Upper lobe of right lung (tissue), 1 donor: Measurements from ENCODE around the gene UGT1A9. TPM values are rescaled to one million over a fixed set of nuclear protein-coding genes. Genes with fewer than 3 reads are reported as not detected.

Experiments
- ATAC-seq: fragments of 200-7000 bp; cut with Tn5 transposase; one replicate; pipeline ENCODE4 v1.9.1; 2020; ENCODE audit warnings: mild to moderate bottlenecking, moderate library complexity
- DNase-seq: peaks from one replicate; pipeline ENCODE4 v3.0.0-alpha.2; 2020
- H3K27ac ChIP-seq: fragments of 200-600 bp; one replicate; pipeline ENCODE4 v1.8.0; 2022
- H3K27me3 ChIP-seq: fragments of 200-600 bp; one replicate; pipeline ENCODE4 v1.8.0; 2022; ENCODE audit warnings: mild to moderate bottlenecking
- H3K36me3 ChIP-seq: fragments of 200-600 bp; one replicate; pipeline ENCODE4 v1.8.0; 2022
- H3K4me1 ChIP-seq: fragments of 200-600 bp; one replicate; pipeline ENCODE4 v1.8.0; 2022
- H3K4me3 ChIP-seq: fragments of 200-600 bp; one replicate; pipeline ENCODE4 v1.8.0; 2022; ENCODE audit warnings: mild to moderate bottlenecking
- H3K9me3 ChIP-seq: fragments of 200-600 bp; one replicate; pipeline ENCODE4 v1.8.0; 2022
- intact Hi-C: fragments of 100-400 bp; cut with DNase I; formaldehyde crosslinking; loops from one replicate; pipeline ENCODE4 v1.11.0; 2022
- total RNA-seq: library from RNA; stranded (reverse); fragmentation: NEBNext Ultra II Directional; extraction: Animal tissue kit (Norgen Biotek cat#: 25700); gene quantifications from one replicate; pipeline ENCODE4 v1.2.1, GENCODE V29; 2021
- TF ChIP-seq, protein P1 (sequence below): fragments of 200-600 bp; IDR thresholded peaks from one replicate; pipeline ENCODE4 v1.8.0; 2022; ENCODE audit warnings: antibody characterized with exemption
- donor health status: DM: no; HTN: yes; CAD: no; lungs with severe emphysema.

The UGT1A9 gene
- total RNA-seq, 1 donor from 2014 or later, result not detected

DNA sequence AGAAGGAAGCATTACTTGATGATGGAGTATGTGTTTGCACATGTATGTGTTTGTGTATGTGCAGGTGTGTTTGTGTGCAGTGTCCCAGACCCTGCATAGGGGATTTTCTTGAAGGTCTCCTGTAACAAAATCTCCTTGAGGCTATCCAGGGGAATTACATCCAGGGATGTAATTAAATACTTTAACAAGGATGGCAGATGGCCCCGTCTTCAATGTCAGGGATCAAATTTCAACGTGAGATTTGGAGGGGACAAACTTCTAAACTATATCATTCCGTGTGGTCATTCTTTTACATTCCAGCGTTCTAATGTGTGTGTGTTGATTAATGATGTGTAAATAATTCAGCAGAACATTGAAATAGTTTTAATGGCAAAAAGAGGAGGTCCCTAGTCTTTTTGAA, 3.3 kb downstream of the UGT1A9 start:
- H3K9me3 ChIP-seq, result no peaks in the 10 kb centered on the region
- DNase-seq (no peak), ATAC-seq (no peak)
- H3K27me3 ChIP-seq, result no peaks in the 10 kb centered on the region
- intact Hi-C loops, result no loop called here
- no peaks in the 10 kb centered on the region for H3K36me3 ChIP-seq
- H3K27ac ChIP-seq, result no peak overlapping the region
- H3K4me3 ChIP-seq, result no peak overlapping the region
- TF ChIP-seq, protein P1, sequence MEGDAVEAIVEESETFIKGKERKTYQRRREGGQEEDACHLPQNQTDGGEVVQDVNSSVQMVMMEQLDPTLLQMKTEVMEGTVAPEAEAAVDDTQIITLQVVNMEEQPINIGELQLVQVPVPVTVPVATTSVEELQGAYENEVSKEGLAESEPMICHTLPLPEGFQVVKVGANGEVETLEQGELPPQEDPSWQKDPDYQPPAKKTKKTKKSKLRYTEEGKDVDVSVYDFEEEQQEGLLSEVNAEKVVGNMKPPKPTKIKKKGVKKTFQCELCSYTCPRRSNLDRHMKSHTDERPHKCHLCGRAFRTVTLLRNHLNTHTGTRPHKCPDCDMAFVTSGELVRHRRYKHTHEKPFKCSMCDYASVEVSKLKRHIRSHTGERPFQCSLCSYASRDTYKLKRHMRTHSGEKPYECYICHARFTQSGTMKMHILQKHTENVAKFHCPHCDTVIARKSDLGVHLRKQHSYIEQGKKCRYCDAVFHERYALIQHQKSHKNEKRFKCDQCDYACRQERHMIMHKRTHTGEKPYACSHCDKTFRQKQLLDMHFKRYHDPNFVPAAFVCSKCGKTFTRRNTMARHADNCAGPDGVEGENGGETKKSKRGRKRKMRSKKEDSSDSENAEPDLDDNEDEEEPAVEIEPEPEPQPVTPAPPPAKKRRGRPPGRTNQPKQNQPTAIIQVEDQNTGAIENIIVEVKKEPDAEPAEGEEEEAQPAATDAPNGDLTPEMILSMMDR, result no peak
- no peaks in the 10 kb centered on the region for H3K4me1 ChIP-seq

DNA sequence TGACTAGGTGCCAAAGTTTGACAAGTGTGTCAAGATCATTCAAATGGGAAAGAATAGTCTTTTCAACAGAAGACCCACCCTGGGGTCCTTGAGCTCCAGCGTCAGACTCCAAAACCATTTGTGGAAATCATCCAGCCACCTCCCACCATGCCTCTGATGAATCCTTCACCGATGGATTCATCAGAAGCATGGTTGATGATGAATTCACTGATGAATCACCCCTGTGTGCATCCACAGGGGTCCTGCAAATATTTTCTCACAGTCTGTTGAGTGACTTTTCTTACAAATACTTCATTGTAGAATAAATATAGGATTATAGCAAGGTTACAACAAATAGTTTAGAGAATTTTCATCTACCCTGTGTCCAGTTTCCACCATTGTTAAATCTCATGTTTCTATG, 4.3 kb downstream of the UGT1A9 start:
- ATAC-seq (no peak), DNase-seq (no peak)
- no peaks in the 10 kb centered on the region for H3K27me3 ChIP-seq
- H3K9me3 ChIP-seq, result no peaks in the 10 kb centered on the region
- no peaks in the 10 kb centered on the region for H3K36me3 ChIP-seq
- no peak overlapping the region for H3K4me3 ChIP-seq
- intact Hi-C loops, result no loop called here
- H3K4me1 ChIP-seq, result no peaks in the 10 kb centered on the region
- TF ChIP-seq, protein P1, result no peak
- H3K27ac ChIP-seq, result no peak overlapping the region

DNA sequence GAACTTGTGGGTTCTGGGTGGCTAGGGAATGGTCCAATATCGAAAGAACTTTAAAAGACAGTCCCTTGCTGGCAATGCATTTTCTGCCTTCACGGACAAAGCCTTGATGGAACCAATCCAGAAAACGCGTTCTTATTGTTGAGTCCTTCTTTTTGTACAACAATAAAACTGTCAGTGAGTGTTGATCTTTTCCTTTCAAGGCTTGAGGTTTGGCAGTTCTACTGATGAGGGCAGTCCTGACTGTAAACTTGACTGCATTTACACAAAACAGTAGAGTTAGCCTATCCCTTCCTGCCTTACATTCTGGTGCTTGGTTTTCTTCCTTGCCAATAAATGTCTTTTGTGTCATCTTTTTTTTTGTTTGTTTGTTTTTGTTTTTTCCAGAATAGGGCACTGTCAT, 7.5 kb downstream of the UGT1A9 start:
- H3K36me3 ChIP-seq, result no peaks in the 10 kb centered on the region

DNA sequence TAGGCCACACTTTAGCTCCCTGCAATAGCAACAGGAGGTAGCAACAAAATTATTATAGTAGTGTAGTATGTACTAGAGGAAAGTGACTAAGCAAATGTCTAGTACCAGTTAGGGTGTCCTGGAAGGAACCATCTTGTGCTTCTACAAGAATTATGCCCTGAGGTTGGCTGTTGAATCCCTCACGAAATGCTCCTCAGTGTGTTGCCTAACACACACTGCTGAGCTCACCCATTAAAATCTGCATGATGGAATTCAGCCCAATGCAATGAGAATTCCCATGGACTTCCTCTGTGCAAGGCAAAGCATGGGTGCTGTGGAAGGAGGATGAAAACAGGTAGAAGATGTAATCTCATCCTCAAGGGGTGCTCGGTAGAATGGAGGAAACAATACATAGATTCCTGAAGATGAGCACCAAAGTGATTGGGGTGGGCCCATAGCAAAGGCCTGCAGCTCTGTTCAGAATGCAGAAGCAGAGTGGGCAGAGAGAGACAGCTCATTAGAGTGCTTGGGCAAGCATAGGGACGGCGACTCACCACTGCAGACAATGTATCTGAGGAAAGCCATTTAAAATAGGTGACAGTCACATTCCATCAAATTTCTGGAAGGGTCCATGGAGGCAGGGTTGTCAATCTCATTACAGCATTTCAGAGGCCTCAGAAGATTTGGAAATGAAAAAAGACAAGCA, 8.8 kb downstream of the UGT1A9 start:
- H3K27ac ChIP-seq, result no peak overlapping the region
- H3K27me3 ChIP-seq, result no peaks in the 10 kb centered on the region
- TF ChIP-seq, protein P1, result no peak
- no peaks in the 10 kb centered on the region for H3K4me1 ChIP-seq
- intact Hi-C loops, result no loop called here
- no peaks in the 10 kb centered on the region for H3K9me3 ChIP-seq
- no peak overlapping the region for H3K4me3 ChIP-seq
- H3K36me3 ChIP-seq, result no peaks in the 10 kb centered on the region
- no peak for DNase-seq
- no peak for ATAC-seq

More for the DNA sequence above, 7.5 kb downstream of the UGT1A9 start:
- H3K9me3 ChIP-seq, result no peaks in the 10 kb centered on the region
- H3K4me1 ChIP-seq, result no peaks in the 10 kb centered on the region
- H3K4me3 ChIP-seq, result no peak overlapping the region
- ATAC-seq, result no peak
- no peaks in the 10 kb centered on the region for H3K27me3 ChIP-seq
- intact Hi-C loops, result no loop called here
- no peak for DNase-seq
- H3K27ac ChIP-seq, result no peak overlapping the region
- TF ChIP-seq, protein P1, result no peak

DNA sequence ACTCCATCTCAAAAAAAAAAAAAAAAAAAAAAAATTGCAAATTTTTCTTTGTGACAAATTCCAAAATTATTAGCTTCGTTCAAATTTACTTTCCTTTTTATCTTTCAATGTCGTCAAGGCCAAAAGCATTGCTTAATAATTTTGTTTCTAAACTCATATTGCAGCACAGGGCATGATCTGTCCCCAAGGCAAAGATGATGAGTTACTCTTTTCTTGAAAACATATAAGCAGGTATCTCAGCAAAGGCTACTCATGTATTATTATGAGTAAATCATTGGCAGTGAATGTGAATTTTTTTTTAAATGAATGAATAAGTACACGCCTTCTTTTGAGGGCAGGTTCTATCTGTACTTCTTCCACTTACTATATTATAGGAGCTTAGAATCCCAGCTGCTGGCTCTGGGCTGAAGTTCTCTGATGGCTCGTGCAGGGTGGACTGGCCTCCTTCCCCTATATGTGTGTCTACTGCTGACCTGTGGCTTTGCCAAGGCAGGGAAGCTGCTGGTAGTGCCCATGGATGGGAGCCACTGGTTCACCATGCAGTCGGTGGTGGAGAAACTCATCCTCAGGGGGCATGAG, 9.9 kb downstream of the UGT1A9 start, which contains the start of gene UGT1A7:
UGT1A7 (plus strand) TSS at position 381 of the 579 bp plus-strand sequence; CDS start at position 418, 37 bp downstream.
- TF ChIP-seq, protein P1, result no peak
- Histone ChIP-seq H3K36me3 (no peaks in the 10 kb centered on the region), H3K27ac (no peak within 1 kb of the TSS), H3K4me3 (no peak within 1 kb of the TSS), H3K4me1 (no peaks in the 10 kb centered on the region), H3K27me3 (no peaks in the 10 kb centered on the region), H3K9me3 (no peaks in the 10 kb centered on the region)
- intact Hi-C loops, result no loop called here
- DNase-seq (no peak), ATAC-seq (no peak)
